SK-N-SH (cell line): ENCODE measurements around the gene WWC1. TPM values are rescaled to one million over a fixed set of nuclear protein-coding genes. Genes with fewer than 3 reads are reported as not detected.

Experiments
- CTCF ChIA-PET: fragments of 300-600, 350-600 bp; formaldehyde crosslinking; extraction: SDS; loops from one replicate; lab custom pipeline; 2021; lab: Yijun Ruan, JAX
- POLR2A ChIA-PET: fragments of 350-600 bp; sonication (Branson Sonifier 250); formaldehyde crosslinking; extraction: SDS; loops from one replicate; lab custom pipeline; 2020; ENCODE audit warnings: antibody characterized with exemption, inconsistent platforms; lab: Yijun Ruan, JAX
- DNase-seq: peaks from one replicate; pipeline ENCODE4 v3.0.0; 2012
- H2AFZ ChIP-seq: fragments of 200-600 bp; sonication (generic); 2 replicates; pipeline ENCODE4 v1.8.1; 2016; ENCODE audit warnings: antibody characterized with exemption, mild to moderate bottlenecking, low read depth
- H3F3A ChIP-seq: fragments of 200-600 bp; sonication (generic); replicated peaks from 2 replicates; pipeline ENCODE3; 2016; ENCODE audit warnings: antibody characterized with exemption, mild to moderate bottlenecking; ENCODE audit not compliant: insufficient read depth
- H3K27ac ChIP-seq, 2 experiments: fragments of 200-500 bp in 1 of 2; fragments of 200-600 bp in 1 of 2; sonication (Bioruptor generic) in 1 of 2; sonication (generic), shearing (Covaris generic) in 1 of 2; 2 replicates each; pipeline versions ENCODE4 v1.5.1 to v1.6.1; 2014 to 2016; ENCODE audit warnings: low read depth in 2 of 2, inconsistent platforms in 1 of 2, low read length in 1 of 2, mild to moderate bottlenecking in 1 of 2, mixed read lengths in 1 of 2
- H3K27me3 ChIP-seq: fragments of 200-600 bp; sonication (generic), shearing (Covaris generic); 2 replicates; pipeline ENCODE4 v1.6.1; 2016; ENCODE audit warnings: mixed run types; ENCODE audit not compliant: insufficient read depth
- H3K36me3 ChIP-seq, 2 experiments: fragments of 200-500 bp in 1 of 2; fragments of 200-600 bp in 1 of 2; sonication (Bioruptor generic) in 1 of 2; sonication (generic) in 1 of 2; replicated peaks in 1 of 2; 2 replicates each; pipeline versions ENCODE3 to v1.5.1; 2014 to 2016; ENCODE audit warnings: low read length in 1 of 2, mild to moderate bottlenecking in 1 of 2; ENCODE audit not compliant: insufficient read depth in 2 of 2, control insufficient read depth in 1 of 2
- H3K4me1 ChIP-seq, 2 experiments: fragments of 200-500 bp in 1 of 2; fragments of 200-600 bp in 1 of 2; sonication (Bioruptor generic) in 1 of 2; sonication (generic), shearing (Covaris generic) in 1 of 2; 2 replicates each; pipeline versions ENCODE4 v1.5.1 to v1.6.1; 2014 to 2016; ENCODE audit warnings: low read depth in 1 of 2, low read length in 1 of 2, mixed run types in 1 of 2; ENCODE audit not compliant: insufficient read depth in 2 of 2, control insufficient read depth in 1 of 2
- H3K4me2 ChIP-seq: fragments of 200-600 bp; sonication (generic), shearing (Covaris generic); 2 replicates; pipeline ENCODE4 v1.6.1; 2017; ENCODE audit warnings: mixed run types
- H3K4me3 ChIP-seq, 2 experiments: fragments of 200-500 bp in 1 of 2; fragments of 200-600 bp in 1 of 2; sonication (Bioruptor generic) in 1 of 2; sonication (generic), shearing (Covaris generic) in 1 of 2; 2 replicates each; pipeline versions ENCODE4 v1.5.1 to v1.8.1; 2014 to 2016; ENCODE audit warnings: low read depth in 2 of 2, inconsistent platforms in 1 of 2, low read length in 1 of 2, mild to moderate bottlenecking in 1 of 2, mixed read lengths in 1 of 2, moderate library complexity in 1 of 2
- H3K79me2 ChIP-seq: fragments of 200-600 bp; sonication (generic); 2 replicates; pipeline ENCODE4 v1.8.1; 2017; ENCODE audit warnings: mild to moderate bottlenecking; ENCODE audit not compliant: insufficient read depth
- H3K9ac ChIP-seq: fragments of 200-600 bp; sonication (generic); 2 replicates; pipeline ENCODE4 v1.6.1; 2017; ENCODE audit warnings: mixed run types
- H3K9me2 ChIP-seq: fragments of 200-600 bp; sonication (generic); 2 replicates; pipeline ENCODE4 v1.6.1; 2017; ENCODE audit warnings: mixed run types
- H3K9me3 ChIP-seq: fragments of 200-600 bp; sonication (generic); 2 replicates; pipeline ENCODE4 v1.6.1; 2017; ENCODE audit warnings: mixed run types, mild to moderate bottlenecking, moderate library complexity
- H4K20me1 ChIP-seq: fragments of 200-600 bp; sonication (generic); 2 replicates; pipeline ENCODE4 v1.6.1; 2017; ENCODE audit warnings: mild to moderate bottlenecking, mixed run types; ENCODE audit not compliant: insufficient read depth
- CHD2 ChIP-seq: fragments of 150-350 bp; IDR thresholded peaks from 2 replicates; pipeline ENCODE4 v1.6.1; 2018; ENCODE audit warnings: low read length; ENCODE audit not compliant: partially characterized antibody
- EP300 ChIP-seq, 2 experiments: IDR thresholded peaks; 2 replicates each; pipeline versions ENCODE4 v1.4.0 to v1.6.1; 2012; ENCODE audit warnings: borderline replicate concordance in 1 of 2, low read depth in 1 of 2, low read length in 1 of 2
- EZH2phosphoT487 ChIP-seq: fragments of 200-600 bp; sonication (generic); IDR thresholded peaks from 2 replicates; pipeline ENCODE4 v1.6.1; 2017; ENCODE audit warnings: low read depth, mixed run types, mild to moderate bottlenecking, antibody characterized with exemption, moderate library complexity, borderline replicate concordance
- FOSL2 ChIP-seq: IDR thresholded peaks from 2 replicates; pipeline ENCODE4 v1.4.0; 2012; ENCODE audit warnings: low read depth, mild to moderate bottlenecking, moderate library complexity, borderline replicate concordance
- GABPA ChIP-seq: IDR thresholded peaks from 2 replicates; pipeline ENCODE4 v1.4.0; 2012; ENCODE audit warnings: low read depth, mild to moderate bottlenecking
- GATA2 ChIP-seq: sonication (generic); formaldehyde crosslinking; IDR thresholded peaks from 2 replicates; pipeline ENCODE4 v1.5.0; 2020; ENCODE audit warnings: mild to moderate bottlenecking, missing genetic modification reagents
- JUND ChIP-seq: IDR thresholded peaks from 2 replicates; pipeline ENCODE4 v1.4.0; 2012
- MEF2A ChIP-seq: IDR thresholded peaks from 2 replicates; pipeline ENCODE4 v1.4.0; 2012; ENCODE audit warnings: low read depth, borderline replicate concordance
- MXI1 ChIP-seq: IDR thresholded peaks from 2 replicates; pipeline ENCODE4 v1.6.1; 2012; ENCODE audit warnings: mild to moderate bottlenecking, low read depth, low read length, improper control_type of control experiment
- POLR2AphosphoS5 ChIP-seq: IDR thresholded peaks from 2 replicates; pipeline ENCODE4 v1.6.1; 2012; ENCODE audit warnings: low read depth, low read length
- RAD21 ChIP-seq: IDR thresholded peaks from 2 replicates; pipeline ENCODE4 v1.6.1; 2012; ENCODE audit warnings: mild to moderate bottlenecking, low read length
- RCOR1 ChIP-seq: fragments of 150-350 bp; IDR thresholded peaks from 2 replicates; pipeline ENCODE4 v1.6.1; 2017; ENCODE audit warnings: antibody characterized with exemption, low read length
- RXRA ChIP-seq: IDR thresholded peaks from 2 replicates; pipeline ENCODE4 v1.4.0; 2012; ENCODE audit warnings: low read depth, mild to moderate bottlenecking, borderline replicate concordance
- SIN3A ChIP-seq: IDR thresholded peaks from 2 replicates; pipeline ENCODE4 v1.6.1; 2012; ENCODE audit warnings: low read depth, mild to moderate bottlenecking, low read length, moderate library complexity, borderline replicate concordance
- SMC3 ChIP-seq: IDR thresholded peaks from 2 replicates; pipeline ENCODE4 v1.6.1; 2012; ENCODE audit warnings: low read depth, low read length, improper control_type of control experiment
- TCF12 ChIP-seq: IDR thresholded peaks from 2 replicates; pipeline ENCODE4 v1.4.0; 2012
- TEAD4 ChIP-seq: IDR thresholded peaks from 2 replicates; pipeline ENCODE4 v1.4.0; 2012; ENCODE audit warnings: mild to moderate bottlenecking, borderline replicate concordance; ENCODE audit not compliant: insufficient read depth
- WGBS: methylation state at CpG from one replicate; pipeline ENCODE4 v1.1.6; 2017; ENCODE audit warnings: low lambda C conversion rate; 5-methylcytosine and 5-hydroxymethylcytosine counted together
- polyA plus RNA-seq, 3 experiments: library from polyadenylated mRNA; depleted of rRNA; stranded (reverse); fragments of >200 nt; gene quantifications; 2 replicates each; pipeline ENCODE4 v1.2.3, GENCODE V29; 2012
- TF ChIP-seq, protein P1 (sequence below): IDR thresholded peaks from 2 replicates; pipeline ENCODE4; 2012
- TF ChIP-seq, protein P2 (sequence below): IDR thresholded peaks from 2 replicates; pipeline ENCODE4 v1.4.0; 2012; ENCODE audit warnings: low read depth
- TF ChIP-seq, protein P3 (sequence below): fragments of 150-350 bp; IDR thresholded peaks from 2 replicates; pipeline ENCODE4 v1.6.1; 2017; ENCODE audit warnings: antibody characterized with exemption, low read length, low read depth, borderline replicate concordance
- TF ChIP-seq, protein P4 (sequence below): fragments of 200-600 bp; sonication (generic); IDR thresholded peaks from 2 replicates; pipeline ENCODE4 v1.6.1; 2017; ENCODE audit warnings: antibody characterized with exemption, mild to moderate bottlenecking, moderate library complexity

The WWC1 gene
- polyA plus RNA-seq, 1 of the 3 experiments (the other 2 are of a cell fraction), result 16.9 TPM

DNA sequence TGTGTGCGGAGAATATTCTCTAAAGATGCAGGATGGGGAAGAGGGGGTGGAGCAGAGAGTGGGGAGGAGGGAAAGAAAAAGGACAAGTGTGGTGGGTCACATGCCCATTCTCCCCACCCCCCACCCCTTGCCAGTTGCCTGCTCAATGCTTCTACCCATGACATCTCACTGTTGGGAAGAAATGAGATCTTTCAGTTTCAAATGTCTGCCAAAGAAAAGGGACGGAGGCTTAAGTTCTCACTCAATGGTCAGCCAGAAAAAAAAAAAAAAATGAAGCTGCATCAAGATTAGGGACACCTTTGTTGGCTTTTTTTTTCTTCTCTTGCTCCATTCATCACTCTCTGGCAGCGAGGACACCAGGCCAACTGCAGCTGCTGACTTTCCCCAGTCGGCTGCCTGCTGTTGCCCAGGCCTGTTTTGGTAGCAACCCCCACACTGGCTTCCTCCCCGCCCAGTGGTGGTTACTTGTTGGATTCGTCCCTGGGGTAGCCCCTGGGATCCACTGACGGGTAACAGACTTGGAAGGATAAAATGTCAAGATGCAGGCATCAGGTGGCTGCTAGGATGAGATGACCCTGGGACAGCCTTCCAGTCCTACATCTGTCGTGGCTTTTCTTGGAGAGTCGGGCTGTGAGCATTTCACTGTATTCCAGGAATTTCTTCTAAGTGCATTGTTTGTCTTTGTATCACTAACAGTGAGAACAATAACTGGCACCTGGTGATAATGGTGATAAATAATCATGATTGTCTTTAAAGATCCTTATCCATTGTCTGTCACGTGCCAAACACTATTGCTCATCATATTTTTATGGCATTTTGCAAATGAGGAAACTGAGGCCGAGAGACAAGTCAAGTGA, 9.1 kb downstream of the WWC1 start:
- Histone ChIP-seq H3K4me3 (no peak overlapping the region), H3K27me3 (no peaks in the 10 kb centered on the region), H3K9me2 (no peaks in the 10 kb centered on the region), H3K9ac (no peak overlapping the region), H3K9me3 (no peaks in the 10 kb centered on the region), H3K4me2 (no peak overlapping the region), H4K20me1 (no peaks in the 10 kb centered on the region), H3K36me3 (no peaks in the 10 kb centered on the region), H3K79me2 (peaks cover 75% of the 10 kb centered on the region), H3K27ac (no peak overlapping the region), H3K4me1 (peaks cover 11 to 30% of the 10 kb centered on the region in 2 experiments; a peak in 2 of 4 replicates), H2AFZ (no peak overlapping the region), H3F3A (peaks cover 10% of the 10 kb centered on the region)
- ChIA-PET CTCF (interaction anchor here (0.8 to 1.4 kb wide), 3 partner anchors 8 to 185 kb away, joined by 3 to 6 read pairs (median 3); partner anchors contain the start of gene WWC1), POLR2A (no interaction called here)
- 78% methylated on average over 11 of the region's 11 CpGs for WGBS
- no peak for DNase-seq
- TF ChIP-seq GABPA, result no peak
- peak; percentile 17; the same call in 1 of the 2 replicates for TF ChIP-seq TCF12
- TF ChIP-seq, protein P1, sequence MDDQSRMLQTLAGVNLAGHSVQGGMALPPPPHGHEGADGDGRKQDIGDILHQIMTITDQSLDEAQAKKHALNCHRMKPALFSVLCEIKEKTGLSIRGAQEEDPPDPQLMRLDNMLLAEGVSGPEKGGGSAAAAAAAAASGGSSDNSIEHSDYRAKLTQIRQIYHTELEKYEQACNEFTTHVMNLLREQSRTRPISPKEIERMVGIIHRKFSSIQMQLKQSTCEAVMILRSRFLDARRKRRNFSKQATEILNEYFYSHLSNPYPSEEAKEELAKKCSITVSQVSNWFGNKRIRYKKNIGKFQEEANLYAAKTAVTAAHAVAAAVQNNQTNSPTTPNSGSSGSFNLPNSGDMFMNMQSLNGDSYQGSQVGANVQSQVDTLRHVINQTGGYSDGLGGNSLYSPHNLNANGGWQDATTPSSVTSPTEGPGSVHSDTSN, result no peak
- no peak for TF ChIP-seq SIN3A
- TF ChIP-seq GATA2, result no peak

DNA sequence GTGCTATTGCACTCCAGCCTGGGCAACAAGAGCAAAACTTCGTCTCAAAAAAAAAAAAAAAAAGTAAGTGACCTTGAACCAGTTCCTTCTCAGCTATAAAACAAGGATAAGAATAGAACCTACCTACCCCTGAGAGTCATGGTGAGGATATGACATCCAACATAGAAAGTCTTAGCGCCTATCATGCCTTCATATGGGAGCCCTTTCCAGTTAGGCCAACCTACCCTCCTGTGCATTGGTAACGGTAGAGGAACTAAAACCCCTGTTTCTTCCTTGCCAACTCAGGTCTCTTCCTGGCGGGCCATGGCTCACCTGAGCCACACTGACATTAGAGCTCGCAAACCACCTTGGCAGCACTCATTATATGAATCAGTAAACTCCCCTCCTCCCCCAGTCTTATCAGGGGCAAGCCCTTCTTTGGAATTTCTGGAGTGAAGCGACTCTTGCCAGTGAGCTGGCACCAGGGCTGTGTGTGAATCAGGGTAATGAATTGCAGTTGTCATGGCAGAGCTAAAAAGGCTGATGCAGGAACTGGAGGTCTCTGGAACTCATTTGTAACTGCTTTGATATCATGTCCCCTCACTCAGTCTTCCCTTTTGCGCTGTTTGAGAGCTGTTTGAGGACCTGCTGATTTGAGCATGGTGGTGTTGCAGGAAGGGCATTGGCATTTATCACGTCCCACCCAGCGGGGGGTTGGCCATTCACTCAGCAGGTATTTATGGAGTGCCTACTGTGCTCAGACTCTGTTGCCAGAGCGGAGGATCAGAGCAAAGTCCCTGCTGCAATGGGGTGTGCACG, 10.3 kb downstream of the WWC1 start:
- Histone ChIP-seq H3K4me3 (no peak overlapping the region), H3K9ac (no peak overlapping the region), H3K27ac (peak overlapping the region in 1 of 2 experiments; percentile 43; a peak in 2 of 4 replicates), H3K36me3 (no peaks in the 10 kb centered on the region), H2AFZ (no peak overlapping the region), H4K20me1 (no peaks in the 10 kb centered on the region), H3K27me3 (no peaks in the 10 kb centered on the region), H3K9me2 (no peaks in the 10 kb centered on the region), H3F3A (peaks cover 10% of the 10 kb centered on the region), H3K9me3 (no peaks in the 10 kb centered on the region), H3K4me1 (peaks cover 11 to 24% of the 10 kb centered on the region in 2 experiments; a peak in 2 of 4 replicates), H3K79me2 (peaks cover 76% of the 10 kb centered on the region), H3K4me2 (peak overlapping the region; percentile 54)
- no peak for DNase-seq
- ChIA-PET CTCF (interaction anchor here (1.0 to 1.5 kb wide), 3 partner anchors 10 kb away, joined by 3 to 6 read pairs (median 3); partner anchors contain the start of gene WWC1), POLR2A (no interaction called here)
- 63% methylated on average over 10 of the region's 11 CpGs for WGBS
- TF ChIP-seq RAD21 (no peak), TCF12 (peak; percentile 80), POLR2AphosphoS5 (peak; percentile 18; the same call in 1 of the 2 replicates), CHD2 (no peak), SIN3A (no peak), FOSL2 (peak; percentile 39; the same call in 1 of the 2 replicates), TEAD4 (peak; percentile 50; the same call in 1 of the 2 replicates), SMC3 (no peak), RXRA (peak; percentile 18; the same call in 1 of the 2 replicates), EZH2phosphoT487 (no peak), GABPA (no peak), GATA2 (no peak), MEF2A (no peak), EP300 (IDR thresholded peaks at IDR 0.05; ENCODE audit: borderline replicate concordance in 1 of 2, low read depth in 1 of 2, low read length in 1 of 2) (peak in 1 of 2 experiments; percentile 45; a peak in 1 of 4 replicates), JUND (peak; percentile 52), RCOR1 (no peak), MXI1 (no peak)
- TF ChIP-seq, protein P2, sequence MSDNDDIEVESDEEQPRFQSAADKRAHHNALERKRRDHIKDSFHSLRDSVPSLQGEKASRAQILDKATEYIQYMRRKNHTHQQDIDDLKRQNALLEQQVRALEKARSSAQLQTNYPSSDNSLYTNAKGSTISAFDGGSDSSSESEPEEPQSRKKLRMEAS, result 0 out of 2 replicates have a peak, but pooled peaks have one; percentile 31
- TF ChIP-seq, protein P3, sequence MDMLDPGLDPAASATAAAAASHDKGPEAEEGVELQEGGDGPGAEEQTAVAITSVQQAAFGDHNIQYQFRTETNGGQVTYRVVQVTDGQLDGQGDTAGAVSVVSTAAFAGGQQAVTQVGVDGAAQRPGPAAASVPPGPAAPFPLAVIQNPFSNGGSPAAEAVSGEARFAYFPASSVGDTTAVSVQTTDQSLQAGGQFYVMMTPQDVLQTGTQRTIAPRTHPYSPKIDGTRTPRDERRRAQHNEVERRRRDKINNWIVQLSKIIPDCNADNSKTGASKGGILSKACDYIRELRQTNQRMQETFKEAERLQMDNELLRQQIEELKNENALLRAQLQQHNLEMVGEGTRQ, result no peak
- TF ChIP-seq, protein P4, sequence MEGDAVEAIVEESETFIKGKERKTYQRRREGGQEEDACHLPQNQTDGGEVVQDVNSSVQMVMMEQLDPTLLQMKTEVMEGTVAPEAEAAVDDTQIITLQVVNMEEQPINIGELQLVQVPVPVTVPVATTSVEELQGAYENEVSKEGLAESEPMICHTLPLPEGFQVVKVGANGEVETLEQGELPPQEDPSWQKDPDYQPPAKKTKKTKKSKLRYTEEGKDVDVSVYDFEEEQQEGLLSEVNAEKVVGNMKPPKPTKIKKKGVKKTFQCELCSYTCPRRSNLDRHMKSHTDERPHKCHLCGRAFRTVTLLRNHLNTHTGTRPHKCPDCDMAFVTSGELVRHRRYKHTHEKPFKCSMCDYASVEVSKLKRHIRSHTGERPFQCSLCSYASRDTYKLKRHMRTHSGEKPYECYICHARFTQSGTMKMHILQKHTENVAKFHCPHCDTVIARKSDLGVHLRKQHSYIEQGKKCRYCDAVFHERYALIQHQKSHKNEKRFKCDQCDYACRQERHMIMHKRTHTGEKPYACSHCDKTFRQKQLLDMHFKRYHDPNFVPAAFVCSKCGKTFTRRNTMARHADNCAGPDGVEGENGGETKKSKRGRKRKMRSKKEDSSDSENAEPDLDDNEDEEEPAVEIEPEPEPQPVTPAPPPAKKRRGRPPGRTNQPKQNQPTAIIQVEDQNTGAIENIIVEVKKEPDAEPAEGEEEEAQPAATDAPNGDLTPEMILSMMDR, result no peak
